SK-N-SH (cell line): ENCODE data around the gene PLCB1. TPM values are rescaled to one million over a fixed set of nuclear protein-coding genes. Genes with fewer than 3 reads are reported as not detected.

Experiments
- CTCF ChIA-PET: fragments of 300-600, 350-600 bp; formaldehyde crosslinking; extraction: SDS; loops from one replicate; lab custom pipeline; 2021; lab: Yijun Ruan, JAX
- POLR2A ChIA-PET: fragments of 350-600 bp; sonication (Branson Sonifier 250); formaldehyde crosslinking; extraction: SDS; loops from one replicate; lab custom pipeline; 2020; ENCODE audit warnings: antibody characterized with exemption, inconsistent platforms; lab: Yijun Ruan, JAX
- DNase-seq: peaks from one replicate; pipeline ENCODE4 v3.0.0; 2012
- H2AFZ ChIP-seq: fragments of 200-600 bp; sonication (generic); 2 replicates; pipeline ENCODE4 v1.8.1; 2016; ENCODE audit warnings: antibody characterized with exemption, mild to moderate bottlenecking, low read depth
- H3F3A ChIP-seq: fragments of 200-600 bp; sonication (generic); replicated peaks from 2 replicates; pipeline ENCODE3; 2016; ENCODE audit warnings: antibody characterized with exemption, mild to moderate bottlenecking; ENCODE audit not compliant: insufficient read depth
- H3K27ac ChIP-seq, 2 experiments: fragments of 200-500 bp in 1 of 2; fragments of 200-600 bp in 1 of 2; sonication (Bioruptor generic) in 1 of 2; sonication (generic), shearing (Covaris generic) in 1 of 2; 2 replicates each; pipeline versions ENCODE4 v1.5.1 to v1.6.1; 2014 to 2016; ENCODE audit warnings: low read depth in 2 of 2, inconsistent platforms in 1 of 2, low read length in 1 of 2, mild to moderate bottlenecking in 1 of 2, mixed read lengths in 1 of 2
- H3K27me3 ChIP-seq: fragments of 200-600 bp; sonication (generic), shearing (Covaris generic); 2 replicates; pipeline ENCODE4 v1.6.1; 2016; ENCODE audit warnings: mixed run types; ENCODE audit not compliant: insufficient read depth
- H3K36me3 ChIP-seq, 2 experiments: fragments of 200-500 bp in 1 of 2; fragments of 200-600 bp in 1 of 2; sonication (Bioruptor generic) in 1 of 2; sonication (generic) in 1 of 2; replicated peaks in 1 of 2; 2 replicates each; pipeline versions ENCODE3 to v1.5.1; 2014 to 2016; ENCODE audit warnings: low read length in 1 of 2, mild to moderate bottlenecking in 1 of 2; ENCODE audit not compliant: insufficient read depth in 2 of 2, control insufficient read depth in 1 of 2
- H3K4me1 ChIP-seq, 2 experiments: fragments of 200-500 bp in 1 of 2; fragments of 200-600 bp in 1 of 2; sonication (Bioruptor generic) in 1 of 2; sonication (generic), shearing (Covaris generic) in 1 of 2; 2 replicates each; pipeline versions ENCODE4 v1.5.1 to v1.6.1; 2014 to 2016; ENCODE audit warnings: low read depth in 1 of 2, low read length in 1 of 2, mixed run types in 1 of 2; ENCODE audit not compliant: insufficient read depth in 2 of 2, control insufficient read depth in 1 of 2
- H3K4me2 ChIP-seq: fragments of 200-600 bp; sonication (generic), shearing (Covaris generic); 2 replicates; pipeline ENCODE4 v1.6.1; 2017; ENCODE audit warnings: mixed run types
- H3K4me3 ChIP-seq, 2 experiments: fragments of 200-500 bp in 1 of 2; fragments of 200-600 bp in 1 of 2; sonication (Bioruptor generic) in 1 of 2; sonication (generic), shearing (Covaris generic) in 1 of 2; 2 replicates each; pipeline versions ENCODE4 v1.5.1 to v1.8.1; 2014 to 2016; ENCODE audit warnings: low read depth in 2 of 2, inconsistent platforms in 1 of 2, low read length in 1 of 2, mild to moderate bottlenecking in 1 of 2, mixed read lengths in 1 of 2, moderate library complexity in 1 of 2
- H3K79me2 ChIP-seq: fragments of 200-600 bp; sonication (generic); 2 replicates; pipeline ENCODE4 v1.8.1; 2017; ENCODE audit warnings: mild to moderate bottlenecking; ENCODE audit not compliant: insufficient read depth
- H3K9ac ChIP-seq: fragments of 200-600 bp; sonication (generic); 2 replicates; pipeline ENCODE4 v1.6.1; 2017; ENCODE audit warnings: mixed run types
- H3K9me2 ChIP-seq: fragments of 200-600 bp; sonication (generic); 2 replicates; pipeline ENCODE4 v1.6.1; 2017; ENCODE audit warnings: mixed run types
- H3K9me3 ChIP-seq: fragments of 200-600 bp; sonication (generic); 2 replicates; pipeline ENCODE4 v1.6.1; 2017; ENCODE audit warnings: mixed run types, mild to moderate bottlenecking, moderate library complexity
- H4K20me1 ChIP-seq: fragments of 200-600 bp; sonication (generic); 2 replicates; pipeline ENCODE4 v1.6.1; 2017; ENCODE audit warnings: mild to moderate bottlenecking, mixed run types; ENCODE audit not compliant: insufficient read depth
- CTCF ChIP-seq: fragments of 200-600 bp; sonication (generic); IDR thresholded peaks from 2 replicates; pipeline ENCODE4 v1.6.1; 2017; ENCODE audit warnings: antibody characterized with exemption, mild to moderate bottlenecking, moderate library complexity
- EP300 ChIP-seq, 2 experiments: IDR thresholded peaks; 2 replicates each; pipeline versions ENCODE4 v1.4.0 to v1.6.1; 2012; ENCODE audit warnings: borderline replicate concordance in 1 of 2, low read depth in 1 of 2, low read length in 1 of 2
- FOSL2 ChIP-seq: IDR thresholded peaks from 2 replicates; pipeline ENCODE4 v1.4.0; 2012; ENCODE audit warnings: low read depth, mild to moderate bottlenecking, moderate library complexity, borderline replicate concordance
- GABPA ChIP-seq: IDR thresholded peaks from 2 replicates; pipeline ENCODE4 v1.4.0; 2012; ENCODE audit warnings: low read depth, mild to moderate bottlenecking
- MAX ChIP-seq: IDR thresholded peaks from 2 replicates; pipeline ENCODE4 v1.4.0; 2012; ENCODE audit warnings: low read depth
- POLR2AphosphoS5 ChIP-seq: IDR thresholded peaks from 2 replicates; pipeline ENCODE4 v1.6.1; 2012; ENCODE audit warnings: low read depth, low read length
- RAD21 ChIP-seq: IDR thresholded peaks from 2 replicates; pipeline ENCODE4 v1.6.1; 2012; ENCODE audit warnings: mild to moderate bottlenecking, low read length
- RCOR1 ChIP-seq: fragments of 150-350 bp; IDR thresholded peaks from 2 replicates; pipeline ENCODE4 v1.6.1; 2017; ENCODE audit warnings: antibody characterized with exemption, low read length
- REST ChIP-seq: IDR thresholded peaks from 2 replicates; pipeline ENCODE4 v1.6.1; 2012; ENCODE audit warnings: mild to moderate bottlenecking, low read depth, low read length, moderate library complexity
- RFX5 ChIP-seq: IDR thresholded peaks from 2 replicates; pipeline ENCODE4 v1.6.1; 2012; ENCODE audit warnings: mild to moderate bottlenecking, improper control_type of control experiment, low read length
- SMC3 ChIP-seq: IDR thresholded peaks from 2 replicates; pipeline ENCODE4 v1.6.1; 2012; ENCODE audit warnings: low read depth, low read length, improper control_type of control experiment
- TCF12 ChIP-seq: IDR thresholded peaks from 2 replicates; pipeline ENCODE4 v1.4.0; 2012
- TEAD4 ChIP-seq: IDR thresholded peaks from 2 replicates; pipeline ENCODE4 v1.4.0; 2012; ENCODE audit warnings: mild to moderate bottlenecking, borderline replicate concordance; ENCODE audit not compliant: insufficient read depth
- USF2 ChIP-seq: fragments of 150-350 bp; IDR thresholded peaks from 2 replicates; pipeline ENCODE4 v1.6.1; 2017; ENCODE audit warnings: antibody characterized with exemption, low read length, low read depth, borderline replicate concordance
- ZBTB33 ChIP-seq: IDR thresholded peaks from 2 replicates; pipeline ENCODE4 v1.4.0; 2012; ENCODE audit warnings: low read depth, borderline replicate concordance
- WGBS: methylation state at CpG from one replicate; pipeline ENCODE4 v1.1.6; 2017; ENCODE audit warnings: low lambda C conversion rate; 5-methylcytosine and 5-hydroxymethylcytosine counted together
- polyA plus RNA-seq, 3 experiments: library from polyadenylated mRNA; depleted of rRNA; stranded (reverse); fragments of >200 nt; gene quantifications; 2 replicates each; pipeline ENCODE4 v1.2.3, GENCODE V29; 2012

The PLCB1 gene
- polyA plus RNA-seq, 1 of the 3 experiments (the other 2 are of a cell fraction) = 10.5 TPM

- 81% methylated on average over 4 of the region's 4 CpGs for WGBS
- peak; percentile 21; the same call in 1 of the 2 replicates for TF ChIP-seq CTCF
- peak; percentile 39; the same call in 1 of the 2 replicates for TF ChIP-seq RAD21
- no peak for TF ChIP-seq MAX
- Histone ChIP-seq H3K9me2 (no peaks in the 10 kb centered on the region), H3K4me1 (peaks cover 0 to 6% of the 10 kb centered on the region in 2 experiments; a peak in 2 of 4 replicates), H3K27ac (no peak overlapping the region), H4K20me1 (no peaks in the 10 kb centered on the region), H3K27me3 (no peaks in the 10 kb centered on the region), H3K79me2 (no peaks in the 10 kb centered on the region), H2AFZ (no peak overlapping the region), H3F3A (peaks cover 8% of the 10 kb centered on the region), H3K36me3 (peaks cover 7 to 18% of the 10 kb centered on the region in 2 experiments), H3K4me3 (no peak overlapping the region), H3K9me3 (no peaks in the 10 kb centered on the region), H3K4me2 (no peak overlapping the region), H3K9ac (no peak overlapping the region)
- ChIA-PET CTCF (interaction anchor here (0.9 to 1.7 kb wide), 3 partner anchors 10 to 58 kb away, joined by 3 to 4 read pairs (median 4); no protein-coding TSS in a partner anchor), POLR2A (no interaction called here)
- no peak for DNase-seq
These were observed 532.7 kb downstream of the PLCB1 start for GRCh38 chr20:8664778-8665177.

GRCh38 chr20:8667306-8667705 lies 535.2 kb downstream of the PLCB1 start:
- no peaks in the 10 kb centered on the region for H3K9me3 ChIP-seq
- POLR2A ChIA-PET = no interaction called here
- no peaks in the 10 kb centered on the region for H3K79me2 ChIP-seq
- no peak overlapping the region for H3K9ac ChIP-seq
- CTCF ChIA-PET = interaction anchor here (0.7 to 9.3 kb wide), 3 partner anchors 12 to 54 kb away, joined by 3 to 40 read pairs (median 3); no protein-coding TSS in a partner anchor
- H3K36me3 ChIP-seq = peaks cover 7 to 13% of the 10 kb centered on the region in 2 experiments
- no peak overlapping the region for H2AFZ ChIP-seq
- DNase-seq = no peak
- H3F3A ChIP-seq = peaks cover 3% of the 10 kb centered on the region
- peaks cover 0 to 23% of the 10 kb centered on the region in 2 experiments; a peak in 2 of 4 replicates for H3K4me1 ChIP-seq
- H3K4me3 ChIP-seq = no peak overlapping the region
- H3K9me2 ChIP-seq = no peaks in the 10 kb centered on the region
- WGBS = 76% methylated on average over 3 of the region's 3 CpGs
- H3K27ac ChIP-seq = no peak overlapping the region; a peak in 1 of 4 replicates
- no peak overlapping the region for H3K4me2 ChIP-seq
- no peaks in the 10 kb centered on the region for H4K20me1 ChIP-seq
- H3K27me3 ChIP-seq = no peaks in the 10 kb centered on the region
- TF ChIP-seq TCF12 (no peak), FOSL2 (no peak), RCOR1 (no peak), ZBTB33 (no peak), USF2 (no peak), EP300 (IDR thresholded peaks at IDR 0.05; ENCODE audit: borderline replicate concordance in 1 of 2, low read depth in 1 of 2, low read length in 1 of 2) (no peak), RAD21 (no peak), POLR2AphosphoS5 (no peak), CTCF (no peak), GABPA (no peak), RFX5 (no peak), TEAD4 (no peak), SMC3 (no peak), REST (no peak)
